Measurements from ENCODE around the gene MPHOSPH10.

DNA sequence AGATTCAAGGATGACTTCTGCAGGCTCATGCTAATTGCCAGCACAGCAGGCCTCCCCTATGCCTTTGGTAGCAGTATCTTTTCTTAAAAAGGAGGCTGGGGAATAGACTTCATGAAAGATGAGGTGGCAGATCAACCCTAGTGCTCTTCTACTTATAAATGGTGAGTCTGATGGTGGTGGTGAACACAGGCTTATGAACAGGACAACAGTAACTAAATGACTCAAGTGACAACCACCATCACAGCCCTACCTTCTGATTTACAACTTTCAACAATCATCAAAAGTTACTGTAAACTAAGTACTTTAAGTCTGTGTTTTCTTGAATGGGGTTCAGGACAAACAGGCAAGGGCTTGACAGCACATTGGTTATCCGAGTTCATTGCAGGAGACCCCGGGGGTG, 57.2 kb downstream of the MPHOSPH10 start:
- TF ChIP-seq, protein P1, sequence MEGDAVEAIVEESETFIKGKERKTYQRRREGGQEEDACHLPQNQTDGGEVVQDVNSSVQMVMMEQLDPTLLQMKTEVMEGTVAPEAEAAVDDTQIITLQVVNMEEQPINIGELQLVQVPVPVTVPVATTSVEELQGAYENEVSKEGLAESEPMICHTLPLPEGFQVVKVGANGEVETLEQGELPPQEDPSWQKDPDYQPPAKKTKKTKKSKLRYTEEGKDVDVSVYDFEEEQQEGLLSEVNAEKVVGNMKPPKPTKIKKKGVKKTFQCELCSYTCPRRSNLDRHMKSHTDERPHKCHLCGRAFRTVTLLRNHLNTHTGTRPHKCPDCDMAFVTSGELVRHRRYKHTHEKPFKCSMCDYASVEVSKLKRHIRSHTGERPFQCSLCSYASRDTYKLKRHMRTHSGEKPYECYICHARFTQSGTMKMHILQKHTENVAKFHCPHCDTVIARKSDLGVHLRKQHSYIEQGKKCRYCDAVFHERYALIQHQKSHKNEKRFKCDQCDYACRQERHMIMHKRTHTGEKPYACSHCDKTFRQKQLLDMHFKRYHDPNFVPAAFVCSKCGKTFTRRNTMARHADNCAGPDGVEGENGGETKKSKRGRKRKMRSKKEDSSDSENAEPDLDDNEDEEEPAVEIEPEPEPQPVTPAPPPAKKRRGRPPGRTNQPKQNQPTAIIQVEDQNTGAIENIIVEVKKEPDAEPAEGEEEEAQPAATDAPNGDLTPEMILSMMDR (IDR thresholded peaks at IDR 0.05) = no peak
- TF ChIP-seq POLR2AphosphoS5 (IDR thresholded peaks at IDR 0.05) (no peak), EP300 (IDR thresholded peaks at IDR 0.05) (no peak)
